KMS-11 (cell line): ENCODE measurements around the gene FBXL19.
A peak's percentile ranks its signal among the peaks of the same experiment; 100 is the strongest.

Source experiments
- H2AFZ ChIP-seq: fragments of 200-600 bp; sonication (generic); 2 replicates; pipeline ENCODE4 v1.6.1; 2016; ENCODE audit warnings: antibody characterized with exemption, mixed run types, low read depth
- H3K27ac ChIP-seq: fragments of 200-600 bp; sonication (generic); 2 replicates; pipeline ENCODE4 v1.6.1; 2016; ENCODE audit warnings: mild to moderate bottlenecking, mixed run types
- H3K27me3 ChIP-seq: fragments of 200-600 bp; sonication (generic); 2 replicates; pipeline ENCODE4 v1.6.1; 2017; ENCODE audit warnings: mild to moderate bottlenecking, low read depth, mixed run types, moderate library complexity; ENCODE audit not compliant: insufficient read depth
- H3K36me3 ChIP-seq: fragments of 200-600 bp; sonication (generic); 2 replicates; pipeline ENCODE4 v1.6.1; 2017; ENCODE audit warnings: mild to moderate bottlenecking, mixed run types; ENCODE audit not compliant: insufficient read depth
- H3K4me1 ChIP-seq: fragments of 200-600 bp; sonication (generic); 2 replicates; pipeline ENCODE4 v1.6.1; 2016; ENCODE audit warnings: mild to moderate bottlenecking, low read depth, mixed run types; ENCODE audit not compliant: poor library complexity, severe bottlenecking
- H3K4me2 ChIP-seq: fragments of 200-600 bp; sonication (generic); 2 replicates; pipeline ENCODE4 v1.7.0; 2016; ENCODE audit warnings: mild to moderate bottlenecking, mixed run types
- H3K4me3 ChIP-seq: fragments of 200-600 bp; sonication (generic); IDR thresholded peaks from 2 replicates; pipeline ENCODE4 v1.6.1; 2017; ENCODE audit warnings: low read depth, low read length, mixed read lengths; ENCODE audit not compliant: insufficient read depth
- H3K79me2 ChIP-seq: fragments of 200-600 bp; sonication (generic); 2 replicates; pipeline ENCODE4 v1.6.1; 2016; ENCODE audit warnings: low read depth, mixed run types; ENCODE audit not compliant: insufficient read depth
- H3K9ac ChIP-seq: fragments of 200-600 bp; sonication (generic); 2 replicates; pipeline ENCODE4 v1.6.1; 2016; ENCODE audit warnings: mild to moderate bottlenecking, mixed run types
- H4K20me1 ChIP-seq: fragments of 200-600 bp; sonication (generic); 2 replicates; pipeline ENCODE4 v1.6.1; 2016; ENCODE audit warnings: mild to moderate bottlenecking, mixed run types; ENCODE audit not compliant: insufficient read depth
- CTCF ChIP-seq: fragments of 200-600 bp; sonication (generic); conservative IDR thresholded peaks from 2 replicates; pipeline ENCODE4 v1.6.1; 2017; ENCODE audit warnings: low read depth, mild to moderate bottlenecking, antibody characterized with exemption, low read length, moderate library complexity, mixed read lengths

FBXL19 gene

GRCh38 chr16:30893744-30894539 lies 29.4 kb upstream of the FBXL19 start, which contains the start of gene BCL7C:
Gene BCL7C (minus strand): TSS chr16:30894077. CDS start chr16:30893944, 133 bp downstream.
- Histone ChIP-seq H3K36me3 (no peaks in the 10 kb centered on the region), H3K27me3 (no peaks in the 10 kb centered on the region), H3K4me1 (peaks cover 12% of the 10 kb centered on the region), H3K9ac (peak within 1 kb of the TSS; percentile 62; the same call in 1 of the 2 replicates), H3K27ac (no peak within 1 kb of the TSS; the same call in 1 of the 2 replicates), H3K4me2 (peak within 1 kb of the TSS; percentile 94), H4K20me1 (no peaks in the 10 kb centered on the region), H2AFZ (peak within 1 kb of the TSS; percentile 91), H3K79me2 (no peaks in the 10 kb centered on the region), H3K4me3 (no peak within 1 kb of the TSS)
- peak; percentile 27; the same call in 1 of the 2 replicates for TF ChIP-seq CTCF

- H3K27ac ChIP-seq = no peak overlapping the region; the same call in 1 of the 2 replicates
- H3K9ac ChIP-seq = no peak overlapping the region; the same call in 1 of the 2 replicates
- no peak overlapping the region for H3K4me3 ChIP-seq
- H3K27me3 ChIP-seq = no peaks in the 10 kb centered on the region
- no peaks in the 10 kb centered on the region for H3K36me3 ChIP-seq
- H3K79me2 ChIP-seq = no peaks in the 10 kb centered on the region
- peak overlapping the region; percentile 37; the same call in 1 of the 2 replicates for H3K4me2 ChIP-seq
- no peaks in the 10 kb centered on the region for H4K20me1 ChIP-seq
- peak overlapping the region; percentile 70 for H2AFZ ChIP-seq
- TF ChIP-seq CTCF = no peak
- peaks cover 12% of the 10 kb centered on the region for H3K4me1 ChIP-seq
Observed at GRCh38 chr16:30894540-30895368, 28.6 kb upstream of the FBXL19 start.

- Histone ChIP-seq H3K9ac (no peak overlapping the region), H3K27ac (no peak overlapping the region), H2AFZ (no peak overlapping the region)
Observed at GRCh38 chr16:30895627-30896260, 27.6 kb upstream of the FBXL19 start.

More at GRCh38 chr16:30895627-30896260, 27.6 kb upstream of the FBXL19 start:
- no peaks in the 10 kb centered on the region for H3K79me2 ChIP-seq
- no peaks in the 10 kb centered on the region for H3K36me3 ChIP-seq
- H3K4me2 ChIP-seq = no peak overlapping the region
- H4K20me1 ChIP-seq = no peaks in the 10 kb centered on the region
- no peak overlapping the region for H3K4me3 ChIP-seq
- no peak for TF ChIP-seq CTCF
- H3K4me1 ChIP-seq = peaks cover 12% of the 10 kb centered on the region
- H3K27me3 ChIP-seq = no peaks in the 10 kb centered on the region
